NCI-H2081 (cell line): ENCODE results near the gene ANKH.
A peak's percentile ranks its signal among the peaks of the same experiment; 100 is the strongest.
"Not testable (repeated sequence)": the region's sequence is repeated elsewhere in the genome, so short reads cannot be mapped to it uniquely, and the experiment has no call there.

Source experiments
- DNase-seq, 2 experiments: peaks; one replicate each; lab custom pipeline; 2025; lab: John Stamatoyannopoulos, UW

Gene ANKH

GRCh38 chr5:14854799-14855198 is 16.8 kb downstream of the ANKH start:
- DNase-seq, result no peak

- peak in 1 of 2 experiments; percentile 31 for DNase-seq
Measured at GRCh38 chr5:14853685-14854084, 17.9 kb downstream of the ANKH start.

- no peak for DNase-seq
Measured at GRCh38 chr5:14852779-14853178, 18.8 kb downstream of the ANKH start.

- no peak for DNase-seq
Measured at GRCh38 chr5:14851999-14852526, 19.5 kb downstream of the ANKH start.

- no peak for DNase-seq
Measured at GRCh38 chr5:14851597-14851996, 20.0 kb downstream of the ANKH start.

- DNase-seq, result no peak
Measured at GRCh38 chr5:14851050-14851419, 20.5 kb downstream of the ANKH start.

GRCh38 chr5:14850419-14851049 is 21.0 kb downstream of the ANKH start:
- DNase-seq, result no peak

GRCh38 chr5:14849516-14850294 is 21.9 kb downstream of the ANKH start:
- no peak for DNase-seq

- not testable (repeated sequence) for DNase-seq
Measured at GRCh38 chr5:14848942-14849341, 22.6 kb downstream of the ANKH start.

GRCh38 chr5:14848385-14848784 is 23.2 kb downstream of the ANKH start:
- DNase-seq, result no peak

GRCh38 chr5:14847471-14847870 is 24.1 kb downstream of the ANKH start:
- DNase-seq, result no peak

- DNase-seq, result peak; percentile 42 to 86
Measured at GRCh38 chr5:14842117-14842516, 29.5 kb downstream of the ANKH start.

- DNase-seq, result no peak
Measured at GRCh38 chr5:14840624-14841023, 31.0 kb downstream of the ANKH start.

- peak in 1 of 2 experiments; percentile 57 for DNase-seq
Measured at GRCh38 chr5:14838396-14839319, 32.9 kb downstream of the ANKH start.

- not testable (repeated sequence) for DNase-seq
Measured at GRCh38 chr5:14837423-14838122, 34.0 kb downstream of the ANKH start.

GRCh38 chr5:14834584-14835550 is 36.7 kb downstream of the ANKH start:
- no peak for DNase-seq

GRCh38 chr5:14834062-14834461 is 37.5 kb downstream of the ANKH start:
- DNase-seq, result no peak

GRCh38 chr5:14831006-14831338 is 40.6 kb downstream of the ANKH start:
- DNase-seq, result no peak

- no peak for DNase-seq
Measured at GRCh38 chr5:14830210-14831005, 41.2 kb downstream of the ANKH start.

- no peak for DNase-seq
Measured at GRCh38 chr5:14829396-14829795, 42.2 kb downstream of the ANKH start.
